HepG2 (cell line): ENCODE data around the gene ACVRL1. TPM values are rescaled to one million over a fixed set of nuclear protein-coding genes. Genes with fewer than 3 reads are reported as not detected.
A peak's percentile ranks its signal among the peaks of the same experiment; 100 is the strongest.

Experiments
- ATAC-seq: fragments of 200-7000 bp; cut with Tn5 transposase; 3 replicates; pipeline ENCODE4 v1.9.1; 2020; ENCODE audit warnings: mild to moderate bottlenecking, moderate library complexity
- BruUV-seq: library from RNA; stranded (reverse); fragments of 400-500 nt; replicated peaks from 2 replicates; lab custom pipeline; 2021; lab: Mats Ljungman, UMichigan
- CTCF ChIA-PET: fragments of 300-600 bp; formaldehyde crosslinking; extraction: SDS; loops from one replicate; lab custom pipeline; 2021; ENCODE audit warnings: low total read pairs, inconsistent platforms, low intra/inter-chr PET ratio; lab: Yijun Ruan, JAX
- POLR2A ChIA-PET: fragments of 350-600 bp; sonication (Branson Sonifier 250); formaldehyde crosslinking; loops from one replicate; lab custom pipeline; 2020; ENCODE audit warnings: antibody characterized with exemption, inconsistent platforms; lab: Yijun Ruan, JAX
- DNase-seq: peaks from one replicate; pipeline ENCODE4 v3.0.0-alpha.2; 2015; ENCODE audit warnings: low spot score
- FAIRE-seq: peaks from 3 replicates; lab custom pipeline; 2011; peaks lifted over from hg19 to GRCh38; lab: Jason Lieb, UNC
- H2AFZ ChIP-seq: one replicate; pipeline ENCODE4 v1.6.1; 2011; ENCODE audit warnings: low read length, inconsistent platforms
- H3K27ac ChIP-seq: fragments of 300-600 bp; 3 replicates; pipeline ENCODE4 v1.8.0; 2011; ENCODE audit warnings: mixed run types, mild to moderate bottlenecking, mixed read lengths, low read length, inconsistent platforms; ENCODE audit not compliant: insufficient read depth; ENCODE audit errors: extremely low read length
- H3K27me3 ChIP-seq, 2 experiments: fragments of 200-600 bp in 1 of 2; 2 replicates in 1 of 2; 3 replicates in 1 of 2; pipeline versions ENCODE4 v1.6.0 to v1.8.0; 2011; ENCODE audit warnings: low read length in 2 of 2, mild to moderate bottlenecking in 2 of 2, moderate library complexity in 2 of 2, inconsistent platforms in 1 of 2; ENCODE audit not compliant: insufficient read depth in 2 of 2, control insufficient read depth in 1 of 2
- H3K36me3 ChIP-seq, 2 experiments: fragments of 200-600 bp in 1 of 2; replicated peaks in 1 of 2; 2 replicates in 1 of 2; 3 replicates in 1 of 2; pipeline versions ENCODE4 v1.5.1 to v1.8.0; 2011; ENCODE audit warnings: low read length in 2 of 2, inconsistent platforms in 1 of 2; ENCODE audit not compliant: insufficient read depth in 2 of 2, control insufficient read depth in 1 of 2
- H3K4me1 ChIP-seq: 2 replicates; pipeline ENCODE4 v1.5.1; 2012; ENCODE audit warnings: low read length, inconsistent platforms; ENCODE audit not compliant: insufficient read depth
- H3K4me2 ChIP-seq: 2 replicates; pipeline ENCODE4 v1.6.0; 2011; ENCODE audit warnings: low read depth, low read length, inconsistent platforms
- H3K4me3 ChIP-seq, 3 experiments: fragments of 200-600 bp in 1 of 3; sonication (generic), shearing (Covaris generic) in 1 of 3; replicated peaks in 1 of 3; 2 replicates each; pipeline ENCODE4 v1.5.1; 2011 to 2016; ENCODE audit warnings: low read length in 3 of 3, inconsistent platforms in 2 of 3, low read depth in 2 of 3, mild to moderate bottlenecking in 2 of 3, control low read depth in 1 of 3, mixed read lengths in 1 of 3; ENCODE audit not compliant: insufficient read depth in 1 of 3
- H3K79me2 ChIP-seq: one replicate; pipeline ENCODE4 v1.6.1; 2011; ENCODE audit warnings: low read length, inconsistent platforms; ENCODE audit not compliant: insufficient read depth
- H3K9ac ChIP-seq: 2 replicates; pipeline ENCODE4 v1.6.0; 2011; ENCODE audit warnings: mild to moderate bottlenecking, low read depth, low read length, inconsistent platforms; ENCODE audit not compliant: insufficient read depth
- H3K9me3 ChIP-seq: 2 replicates; pipeline ENCODE4 v1.5.1; 2012; ENCODE audit warnings: mild to moderate bottlenecking, low read length
- H4K20me1 ChIP-seq: 2 replicates; pipeline ENCODE4 v1.6.0; 2011; ENCODE audit warnings: inconsistent platforms, mild to moderate bottlenecking, low read length, moderate library complexity; ENCODE audit not compliant: insufficient read depth
- BHLHE40 ChIP-seq: IDR thresholded peaks from 2 replicates; pipeline ENCODE4 v1.6.1; 2011; ENCODE audit warnings: low read length, improper control_type of control experiment
- CREB1 ChIP-seq, 2 experiments: fragments of 450-650 bp in 1 of 2; IDR thresholded peaks; 2 replicates each; pipeline ENCODE4 v1.6.1; 2016 to 2017; ENCODE audit warnings: control low read depth in 1 of 2, mild to moderate bottlenecking in 1 of 2, missing compliant biosample characterization in 1 of 2, missing genetic modification characterization in 1 of 2
- ELF3 ChIP-seq: IDR thresholded peaks from 2 replicates; pipeline ENCODE4 v1.6.1; 2016; ENCODE audit warnings: missing genetic modification reagents, missing compliant biosample characterization
- FOSL2 ChIP-seq: sonication (generic); formaldehyde crosslinking; IDR thresholded peaks from 2 replicates; pipeline ENCODE4 v1.4.0; 2020; ENCODE audit warnings: missing genetic modification reagents
- HOMEZ ChIP-seq: IDR thresholded peaks from 2 replicates; pipeline ENCODE4 v1.6.1; 2016; ENCODE audit warnings: low read depth
- MAF1 ChIP-seq: sonication (generic); formaldehyde crosslinking; IDR thresholded peaks from 2 replicates; pipeline ENCODE4 v1.5.0; 2020; ENCODE audit warnings: missing genetic modification reagents, borderline replicate concordance
- NFYB ChIP-seq: sonication (generic); formaldehyde crosslinking; IDR thresholded peaks from 2 replicates; pipeline ENCODE4 v1.4.0; 2020; ENCODE audit warnings: missing genetic modification reagents
- POGZ ChIP-seq: sonication (generic); formaldehyde crosslinking; IDR thresholded peaks from 2 replicates; pipeline ENCODE4 v1.4.0; 2020; ENCODE audit warnings: mild to moderate bottlenecking, missing genetic modification reagents
- RAD51 ChIP-seq: fragments of 450-650 bp; IDR thresholded peaks from 2 replicates; pipeline ENCODE4 v1.6.1; 2016; ENCODE audit warnings: borderline replicate concordance
- RARA ChIP-seq: IDR thresholded peaks from 2 replicates; pipeline ENCODE4 v1.6.1; 2016; ENCODE audit warnings: missing genetic modification reagents, missing compliant biosample characterization
- USF2 ChIP-seq, 2 experiments: sonication (generic) in 1 of 2; formaldehyde crosslinking in 1 of 2; IDR thresholded peaks; 2 replicates each; pipeline versions ENCODE4 v1.5.1 to v1.6.1; 2011 to 2020; ENCODE audit warnings: borderline replicate concordance in 1 of 2, low read depth in 1 of 2, low read length in 1 of 2, mild to moderate bottlenecking in 1 of 2, missing genetic modification reagents in 1 of 2, moderate library complexity in 1 of 2
- ZEB1 ChIP-seq: IDR thresholded peaks from 2 replicates; pipeline ENCODE4 v1.6.1; 2012; ENCODE audit warnings: mild to moderate bottlenecking, low read depth, inconsistent platforms; ENCODE audit not compliant: insufficient replicate concordance
- ZFP62 ChIP-seq: sonication (generic); formaldehyde crosslinking; IDR thresholded peaks from 2 replicates; pipeline ENCODE4 v1.4.0; 2020; ENCODE audit warnings: missing genetic modification reagents
- ZNF10 ChIP-seq: sonication (generic); formaldehyde crosslinking; IDR thresholded peaks from 2 replicates; pipeline ENCODE4 v1.4.0; 2020; ENCODE audit warnings: mild to moderate bottlenecking, low read depth, missing genetic modification reagents, borderline replicate concordance
- ZNF784 ChIP-seq: sonication (generic); formaldehyde crosslinking; IDR thresholded peaks from 2 replicates; pipeline ENCODE4 v1.5.1; 2020; ENCODE audit warnings: missing genetic modification reagents, mild to moderate bottlenecking, borderline replicate concordance
- WGBS: methylation state at CpG from one replicate; pipeline ENCODE4 v1.1.6; 2017; ENCODE audit warnings: low lambda C conversion rate; 5-methylcytosine and 5-hydroxymethylcytosine counted together
- in situ Hi-C: cut with HindIII; loops from 2 replicates; pipeline ENCODE4 v1.10.0; 2017; ENCODE audit warnings: low pct_unique_long_range_greater_than_20kb; ENCODE audit not compliant: extremely low pct_ligation_motif_present
- intact Hi-C: fragments of 100-400 bp; cut with micrococcal nuclease; formaldehyde crosslinking; loops from one replicate; pipeline ENCODE4 v1.10.0; 2022; ENCODE audit not compliant: unreplicated experiment
- polyA plus RNA-seq, 8 experiments: library from polyadenylated mRNA; depleted of rRNA in 3 of 8; stranded (reverse) in 7 of 8; unstranded in 1 of 8; fragments of >200 nt; fragmentation: Illumina TruSeq in 4 of 8; extraction: Trizol in 4 of 8; gene quantifications; 2 replicates each; pipeline versions ENCODE4 v1.2.1 to v1.2.3, GENCODE V29; 2011 to 2016; ENCODE audit warnings: low read depth in 4 of 8, missing spikeins in 1 of 8, mixed read lengths in 1 of 8; ENCODE audit not compliant: insufficient read depth in 1 of 8
- total RNA-seq, 5 experiments: library from RNA; depleted of rRNA; stranded (reverse); fragments of >200 nt; fragmentation: Illumina TruSeq; extraction: Trizol; gene quantifications; 2 replicates each; pipeline ENCODE4 v1.2.3, GENCODE V29; 2016; ENCODE audit warnings: low read depth in 1 of 5
- TF ChIP-seq, protein P1 (sequence below): IDR thresholded peaks from 2 replicates; pipeline ENCODE4 v1.4.0; 2020; ENCODE audit warnings: mild to moderate bottlenecking, missing genetic modification reagents

The ACVRL1 gene
- total and polyA plus RNA-seq, 2 of the 13 experiments (the other 11 are each of a cell fraction or from before 2014, with no cell fraction given): not detected

DNA sequence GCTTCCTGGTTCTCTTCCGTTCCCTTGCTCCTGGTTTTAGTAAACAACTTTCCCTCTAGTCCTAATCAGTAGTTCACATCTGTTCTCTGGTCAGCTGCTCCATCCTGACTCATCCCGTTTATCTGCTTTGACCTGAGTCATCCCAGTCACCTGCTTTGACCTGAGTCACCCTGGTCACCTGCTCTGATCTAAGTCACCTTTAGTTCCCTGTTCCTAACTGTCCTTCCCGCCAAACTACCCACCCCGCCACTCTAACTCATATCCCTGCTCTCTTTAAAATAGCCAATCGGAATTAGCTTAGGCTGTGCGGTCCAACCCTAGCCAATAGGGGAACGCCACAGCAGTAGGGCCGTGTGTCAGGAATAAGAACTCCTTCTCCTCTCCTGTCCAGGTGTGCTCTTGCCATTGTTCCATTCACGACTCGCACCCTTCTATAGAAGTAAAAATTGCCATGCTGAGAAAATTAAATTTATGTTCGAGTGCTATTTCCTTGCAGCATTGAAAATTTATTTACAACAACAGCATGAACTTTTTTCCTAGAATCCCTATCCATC lies 22.6 kb upstream of the ACVRL1 start:
- ATAC-seq (peak; percentile 56; the same call in 2 of the 3 replicates), FAIRE-seq (no peak), DNase-seq (peak; percentile 80)
- intact Hi-C loops: no loop called here
- Histone ChIP-seq H3K9me3 (no peaks in the 10 kb centered on the region), H2AFZ (no peak overlapping the region), H3K4me2 (peak overlapping the region; percentile 19; the same call in 1 of the 2 replicates), H3K27ac (no peak overlapping the region), H3K36me3 (no peaks in the 10 kb centered on the region), H3K27me3 (peaks cover 0 to 3% of the 10 kb centered on the region in 2 experiments; a peak in 2 of 5 replicates), H3K9ac (no peak overlapping the region), H3K4me3 (no peak overlapping the region), H3K79me2 (no peaks in the 10 kb centered on the region), H3K4me1 (peaks cover 31% of the 10 kb centered on the region), H4K20me1 (no peaks in the 10 kb centered on the region)
- BruUV-seq: no TSS peak
- POLR2A ChIA-PET: no interaction called here
- CTCF ChIA-PET: no interaction called here
- 58% methylated on average over 11 of the region's 11 CpGs for WGBS
- in situ Hi-C loops: no loop called here
- TF ChIP-seq ZNF10 (no peak), MAF1 (CRISPR knock-in tag) (no peak), CREB1 (IDR thresholded peaks at IDR 0.05) (no peak), CREB1 (CRISPR knock-in tag; IDR thresholded peaks at IDR 0.05) (no peak), USF2 (IDR thresholded peaks at IDR 0.05; ENCODE audit: low read depth, low read length) (peak; percentile 11; the same call in 1 of the 2 replicates), USF2 (CRISPR knock-in tag; IDR thresholded peaks at IDR 0.05; ENCODE audit: borderline replicate concordance) (no peak), BHLHE40 (peak; percentile 70), ZNF784 (CRISPR knock-in tag) (no peak), FOSL2 (CRISPR knock-in tag) (peak; percentile 97), RAD51 (peak; percentile 36; the same call in 1 of the 2 replicates), POGZ (0 out of 2 replicates have a peak, but pooled peaks have one; percentile 23), ELF3 (CRISPR knock-in tag) (peak; percentile 90), NFYB (CRISPR knock-in tag) (0 out of 2 replicates have a peak, but pooled peaks have one; percentile 13), RARA (CRISPR knock-in tag) (peak; percentile 79), ZEB1 (peak; percentile 70), ZFP62 (CRISPR knock-in tag) (no peak), HOMEZ (CRISPR knock-in tag) (peak; percentile 49; the same call in 1 of the 2 replicates)
- TF ChIP-seq, protein P1, sequence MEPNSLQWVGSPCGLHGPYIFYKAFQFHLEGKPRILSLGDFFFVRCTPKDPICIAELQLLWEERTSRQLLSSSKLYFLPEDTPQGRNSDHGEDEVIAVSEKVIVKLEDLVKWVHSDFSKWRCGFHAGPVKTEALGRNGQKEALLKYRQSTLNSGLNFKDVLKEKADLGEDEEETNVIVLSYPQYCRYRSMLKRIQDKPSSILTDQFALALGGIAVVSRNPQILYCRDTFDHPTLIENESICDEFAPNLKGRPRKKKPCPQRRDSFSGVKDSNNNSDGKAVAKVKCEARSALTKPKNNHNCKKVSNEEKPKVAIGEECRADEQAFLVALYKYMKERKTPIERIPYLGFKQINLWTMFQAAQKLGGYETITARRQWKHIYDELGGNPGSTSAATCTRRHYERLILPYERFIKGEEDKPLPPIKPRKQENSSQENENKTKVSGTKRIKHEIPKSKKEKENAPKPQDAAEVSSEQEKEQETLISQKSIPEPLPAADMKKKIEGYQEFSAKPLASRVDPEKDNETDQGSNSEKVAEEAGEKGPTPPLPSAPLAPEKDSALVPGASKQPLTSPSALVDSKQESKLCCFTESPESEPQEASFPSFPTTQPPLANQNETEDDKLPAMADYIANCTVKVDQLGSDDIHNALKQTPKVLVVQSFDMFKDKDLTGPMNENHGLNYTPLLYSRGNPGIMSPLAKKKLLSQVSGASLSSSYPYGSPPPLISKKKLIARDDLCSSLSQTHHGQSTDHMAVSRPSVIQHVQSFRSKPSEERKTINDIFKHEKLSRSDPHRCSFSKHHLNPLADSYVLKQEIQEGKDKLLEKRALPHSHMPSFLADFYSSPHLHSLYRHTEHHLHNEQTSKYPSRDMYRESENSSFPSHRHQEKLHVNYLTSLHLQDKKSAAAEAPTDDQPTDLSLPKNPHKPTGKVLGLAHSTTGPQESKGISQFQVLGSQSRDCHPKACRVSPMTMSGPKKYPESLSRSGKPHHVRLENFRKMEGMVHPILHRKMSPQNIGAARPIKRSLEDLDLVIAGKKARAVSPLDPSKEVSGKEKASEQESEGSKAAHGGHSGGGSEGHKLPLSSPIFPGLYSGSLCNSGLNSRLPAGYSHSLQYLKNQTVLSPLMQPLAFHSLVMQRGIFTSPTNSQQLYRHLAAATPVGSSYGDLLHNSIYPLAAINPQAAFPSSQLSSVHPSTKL (CRISPR knock-in tag): peak; percentile 57
